ENCODE measurements around the gene PROB1. TPM values are rescaled to one million over a fixed set of nuclear protein-coding genes. Genes with fewer than 3 reads are reported as not detected.
A peak's percentile ranks its signal among the peaks of the same experiment; 100 is the strongest.
"Not testable (repeated sequence)": the region's sequence is repeated elsewhere in the genome, so short reads cannot be mapped to it uniquely, and the experiment has no call there.

The PROB1 gene
- total RNA-seq, 4 donors from 2014 or later, result 0.25 to 0.47 (median 0.33) TPM

DNA sequence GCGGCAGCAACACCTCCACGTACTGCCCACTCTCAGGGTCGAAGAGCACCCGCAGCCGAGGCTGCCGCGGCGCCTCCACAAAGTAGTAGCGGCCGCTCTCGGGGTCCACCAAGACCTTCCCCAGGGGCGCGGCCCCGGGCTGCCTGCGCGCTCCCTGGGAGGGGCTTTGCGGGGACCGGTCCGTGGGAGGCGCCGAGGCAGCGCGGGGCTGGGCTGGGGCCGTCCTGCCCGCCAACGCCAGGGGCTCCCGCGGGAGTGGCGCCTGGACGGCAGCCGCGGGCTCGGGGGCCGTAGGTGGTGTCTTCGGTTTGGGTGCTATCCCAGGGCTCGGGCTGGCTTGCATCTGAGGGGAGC, 2.6 kb downstream of the PROB1 start:
- TF ChIP-seq, protein P1, sequence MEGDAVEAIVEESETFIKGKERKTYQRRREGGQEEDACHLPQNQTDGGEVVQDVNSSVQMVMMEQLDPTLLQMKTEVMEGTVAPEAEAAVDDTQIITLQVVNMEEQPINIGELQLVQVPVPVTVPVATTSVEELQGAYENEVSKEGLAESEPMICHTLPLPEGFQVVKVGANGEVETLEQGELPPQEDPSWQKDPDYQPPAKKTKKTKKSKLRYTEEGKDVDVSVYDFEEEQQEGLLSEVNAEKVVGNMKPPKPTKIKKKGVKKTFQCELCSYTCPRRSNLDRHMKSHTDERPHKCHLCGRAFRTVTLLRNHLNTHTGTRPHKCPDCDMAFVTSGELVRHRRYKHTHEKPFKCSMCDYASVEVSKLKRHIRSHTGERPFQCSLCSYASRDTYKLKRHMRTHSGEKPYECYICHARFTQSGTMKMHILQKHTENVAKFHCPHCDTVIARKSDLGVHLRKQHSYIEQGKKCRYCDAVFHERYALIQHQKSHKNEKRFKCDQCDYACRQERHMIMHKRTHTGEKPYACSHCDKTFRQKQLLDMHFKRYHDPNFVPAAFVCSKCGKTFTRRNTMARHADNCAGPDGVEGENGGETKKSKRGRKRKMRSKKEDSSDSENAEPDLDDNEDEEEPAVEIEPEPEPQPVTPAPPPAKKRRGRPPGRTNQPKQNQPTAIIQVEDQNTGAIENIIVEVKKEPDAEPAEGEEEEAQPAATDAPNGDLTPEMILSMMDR (IDR thresholded peaks at IDR 0.05), result no peak
- TF ChIP-seq POLR2A (IDR thresholded peaks at IDR 0.05), result no peak
- intact Hi-C loops (cut with DNase I; ENCODE audit: low total_unique reads), result no loop called here
- 24 to 30% methylated on average over 2 to 8 of the region's 36 CpGs for WGBS, 2 donors
- DNase-seq (ENCODE audit: low spot score in 2 of 2), result no peak
- no peak overlapping the region for H3K4me3 ChIP-seq (ENCODE audit: low read depth, poor library complexity, severe bottlenecking)

DNA sequence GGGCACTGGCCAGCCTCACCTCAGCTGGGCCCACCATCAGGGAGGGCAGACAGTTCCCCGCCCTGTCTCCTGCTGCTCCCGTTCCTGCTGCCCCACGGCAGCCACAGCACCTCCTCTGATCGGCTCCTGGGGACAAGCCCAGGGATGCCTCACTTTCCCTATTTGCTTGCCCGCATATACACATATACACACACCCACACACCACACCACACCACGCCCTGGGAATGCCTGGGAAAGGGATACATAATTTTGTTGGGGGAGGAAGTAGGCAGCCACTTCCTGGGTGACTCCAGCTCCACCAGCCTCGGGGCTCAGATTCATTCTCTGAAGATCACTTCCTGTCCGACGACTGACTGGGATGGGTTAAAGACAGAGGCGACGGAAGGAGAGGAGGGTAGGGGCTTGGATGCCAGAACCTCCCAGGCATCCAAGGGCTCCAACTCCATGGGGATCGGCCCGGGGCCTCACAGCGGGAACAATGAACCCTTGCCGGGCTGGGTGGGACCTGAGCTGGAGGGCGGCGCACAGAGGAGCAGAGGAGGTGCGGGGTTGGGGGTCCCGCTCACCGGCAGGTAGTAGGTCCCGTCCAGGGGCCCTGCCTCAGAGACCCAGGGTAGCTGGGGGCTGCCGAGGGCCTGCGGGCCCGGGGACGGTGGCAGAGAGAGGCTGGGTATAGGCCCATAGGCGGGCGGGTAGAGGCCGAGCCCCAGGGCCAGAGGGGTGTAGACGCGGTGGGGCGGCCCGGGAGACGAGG, 3.2 kb downstream of the PROB1 start:
- TF ChIP-seq, protein P1 (IDR thresholded peaks at IDR 0.05), result no peak
- TF ChIP-seq POLR2A (IDR thresholded peaks at IDR 0.05), result no peak
- H3K4me3 ChIP-seq (ENCODE audit: low read depth, poor library complexity, severe bottlenecking), result no peak overlapping the region
- intact Hi-C loops (cut with DNase I; ENCODE audit: low total_unique reads), result no loop called here
- DNase-seq (ENCODE audit: low spot score in 2 of 2), result no peak
- WGBS, 2 donors, result 33 to 35% methylated on average over 28 to 33 of the region's 33 CpGs

GRCh38 chr5:139390639-139391569, 4.0 kb downstream of the PROB1 start:
- TF ChIP-seq, protein P1 (IDR thresholded peaks at IDR 0.05), result no peak
- no peak for TF ChIP-seq POLR2A (IDR thresholded peaks at IDR 0.05)
- no peak overlapping the region for H3K4me3 ChIP-seq (ENCODE audit: low read depth, poor library complexity, severe bottlenecking)
- WGBS, 2 donors, result 81 to 82% methylated on average over 9 to 10 of the region's 10 CpGs
- intact Hi-C loops (cut with DNase I; ENCODE audit: low total_unique reads), result no loop called here
- no peak for DNase-seq (ENCODE audit: low spot score in 2 of 2)

GRCh38 chr5:139389701-139390638, 4.9 kb downstream of the PROB1 start, which contains the start of gene MZB1:
Gene MZB1 (minus strand): TSS chr5:139389913. CDS start chr5:139389856, 57 bp downstream.
- intact Hi-C loops (cut with DNase I; ENCODE audit: low total_unique reads), result no loop called here
- WGBS, 2 donors, result 80 to 81% methylated on average over 10 to 11 of the region's 11 CpGs
- H3K4me3 ChIP-seq (ENCODE audit: low read depth, poor library complexity, severe bottlenecking), result no peak within 1 kb of the TSS
- no peak for TF ChIP-seq POLR2A (IDR thresholded peaks at IDR 0.05)
- no peak for DNase-seq (ENCODE audit: low spot score in 2 of 2)

DNA sequence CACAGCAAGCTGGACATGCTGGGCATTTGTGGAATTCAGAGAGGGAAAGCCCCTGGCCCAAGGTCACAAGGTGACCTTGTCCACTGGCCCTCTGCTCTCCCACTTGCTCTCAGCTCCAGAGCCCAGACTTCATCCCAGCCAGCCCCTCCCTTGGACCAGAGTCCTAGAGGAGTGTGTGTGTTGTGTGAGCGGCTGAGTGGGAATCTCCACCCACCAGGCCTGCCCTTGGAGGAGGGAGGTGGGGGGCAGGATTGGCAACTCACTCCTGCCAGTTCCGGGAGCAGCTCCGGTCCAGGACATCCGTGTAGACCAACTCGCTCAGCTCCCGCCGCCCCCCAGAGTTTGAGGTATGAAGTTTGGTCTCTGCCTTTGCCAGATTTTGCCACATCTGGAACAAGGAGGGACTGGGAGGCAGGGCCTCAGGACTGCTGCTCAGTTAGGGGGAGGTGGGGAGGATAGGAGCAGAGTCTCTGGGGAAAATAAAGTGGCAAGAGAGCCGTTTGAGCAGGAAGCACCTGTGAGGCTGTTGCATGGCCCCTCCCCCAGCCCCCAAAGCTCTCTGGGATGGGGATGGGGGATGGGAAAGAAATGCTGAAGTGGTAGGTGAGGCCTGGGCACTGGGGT, 6.6 kb downstream of the PROB1 start:
- H3K4me3 ChIP-seq (ENCODE audit: low read depth, poor library complexity, severe bottlenecking), result no peak overlapping the region
- peak in 1 of 2 donors; percentile 78 for DNase-seq (ENCODE audit: low spot score in 2 of 2)
- intact Hi-C loops (cut with DNase I; ENCODE audit: low total_unique reads), result no loop called here
- 26 to 27% methylated on average over 7 to 8 of the region's 8 CpGs for WGBS, 2 donors
- TF ChIP-seq POLR2A (IDR thresholded peaks at IDR 0.05), result no peak

DNA sequence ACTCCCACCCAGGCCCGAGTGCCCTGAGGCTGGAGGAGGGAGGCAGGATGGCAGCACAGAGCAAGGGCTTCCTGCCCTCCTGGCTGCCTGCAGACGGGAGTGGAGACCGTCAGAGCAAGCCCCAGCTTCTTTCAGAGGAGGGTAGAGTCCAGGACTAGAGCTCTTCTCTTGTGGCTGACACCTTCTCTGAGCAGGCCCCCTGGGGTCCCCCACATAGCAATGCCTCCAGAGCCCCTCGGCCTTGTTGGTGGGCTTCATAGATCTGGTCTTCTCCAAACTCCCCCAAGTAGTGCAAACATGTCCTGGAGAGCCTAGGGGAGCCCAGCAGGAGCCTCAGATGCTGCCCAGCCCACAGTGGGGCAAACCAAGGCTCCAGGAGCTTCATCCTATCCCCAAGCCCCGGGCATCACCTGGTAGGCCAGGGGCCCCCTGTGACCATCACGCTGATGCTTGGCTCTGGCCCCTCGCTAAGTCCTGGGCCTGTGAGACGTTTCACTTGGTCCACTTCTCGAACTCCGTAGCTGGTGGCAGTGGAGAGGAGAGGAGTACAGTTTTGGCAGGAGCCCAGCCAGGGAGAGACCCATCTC, 7.2 kb downstream of the PROB1 start:
- WGBS, 2 donors, result 68 to 86% methylated on average over 9 to 10 of the region's 10 CpGs
- intact Hi-C loops (cut with DNase I; ENCODE audit: low total_unique reads), result no loop called here
- H3K4me3 ChIP-seq (ENCODE audit: low read depth, poor library complexity, severe bottlenecking), result no peak overlapping the region
- no peak for TF ChIP-seq POLR2A (IDR thresholded peaks at IDR 0.05)
- TF ChIP-seq, protein P1 (IDR thresholded peaks at IDR 0.05), result no peak
- DNase-seq (ENCODE audit: low spot score in 2 of 2), result peak in 1 of 2 donors; percentile 79

DNA sequence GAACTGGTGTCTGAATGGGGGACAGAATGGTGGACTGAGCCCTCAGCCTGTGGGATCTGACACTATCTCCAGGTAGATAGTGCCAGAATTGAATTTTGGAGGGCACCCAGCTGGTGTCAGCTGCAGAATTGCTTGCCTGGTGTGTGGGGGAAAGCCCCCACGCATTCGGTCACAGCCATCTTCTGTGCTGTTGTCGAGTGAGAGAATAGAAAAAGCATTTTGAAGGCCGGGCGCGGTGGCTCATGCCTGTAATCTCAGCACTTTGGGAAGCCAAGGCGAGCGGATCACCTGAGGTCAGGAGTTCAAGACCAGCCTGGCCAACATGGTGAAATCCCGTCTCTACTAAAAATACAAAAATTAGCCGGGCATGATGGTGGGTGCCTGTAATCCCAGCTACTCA, 7.9 kb downstream of the PROB1 start:
- WGBS, 2 donors, result 91 to 92% methylated on average over 10 of the region's 10 CpGs
- intact Hi-C loops (cut with DNase I; ENCODE audit: low total_unique reads); H3K4me3 ChIP-seq (ENCODE audit: low read depth, poor library complexity, severe bottlenecking); DNase-seq (ENCODE audit: low spot score in 2 of 2): not testable (repeated sequence)

Data from lower leg skin (tissue), 4 donors.